Ectodermal cell (in vitro differentiated cells): ENCODE measurements around the gene SEC62.
A peak's percentile ranks its signal among the peaks of the same experiment; 100 is the strongest.

Source experiments
- H3K27ac ChIP-seq: 2 replicates; pipeline ENCODE4 v1.7.0; 2013; ENCODE audit warnings: mild to moderate bottlenecking, low read depth, low read length; ENCODE audit not compliant: insufficient read depth, poor library complexity, severe bottlenecking
- H3K27me3 ChIP-seq: 2 replicates; pipeline ENCODE4 v1.7.0; 2013; ENCODE audit warnings: mild to moderate bottlenecking, low read length; ENCODE audit not compliant: insufficient read depth, control insufficient read depth, poor library complexity, severe bottlenecking
- H3K36me3 ChIP-seq: one replicate; pipeline ENCODE4 v1.7.0; 2013; ENCODE audit warnings: low read length; ENCODE audit not compliant: control insufficient read depth, insufficient read depth
- H3K4me1 ChIP-seq: one replicate; pipeline ENCODE4 v1.7.0; 2013; ENCODE audit warnings: low read length; ENCODE audit not compliant: control insufficient read depth, insufficient read depth
- H3K4me3 ChIP-seq: 2 replicates; pipeline ENCODE4 v1.7.0; 2013; ENCODE audit warnings: low read depth, low read length, control low read depth; ENCODE audit not compliant: insufficient read depth
- H3K9me3 ChIP-seq: 2 replicates; pipeline ENCODE4 v1.7.0; 2013; ENCODE audit warnings: mild to moderate bottlenecking, low read length, moderate library complexity; ENCODE audit not compliant: control insufficient read depth
- WGBS, 2 experiments: methylation state at CpG; one replicate each; pipeline ENCODE4 v1.1.7; 2013; ENCODE audit warnings: missing lambda C conversion rate in 2 of 2; 5-methylcytosine and 5-hydroxymethylcytosine counted together

SEC62 gene

GRCh38 chr3:169946336-169946735 lies 20.3 kb upstream of the SEC62 start:
- no peaks in the 10 kb centered on the region for H3K36me3 ChIP-seq
- no peaks in the 10 kb centered on the region for H3K27me3 ChIP-seq
- no peak overlapping the region for H3K27ac ChIP-seq
- 95% methylated on average over 3 of the region's 3 CpGs for WGBS, 2 experiments
- no peaks in the 10 kb centered on the region for H3K9me3 ChIP-seq
- H3K4me3 ChIP-seq, result no peak overlapping the region
- no peaks in the 10 kb centered on the region for H3K4me1 ChIP-seq

- H3K4me3 ChIP-seq, result no peak overlapping the region
- H3K4me1 ChIP-seq, result no peaks in the 10 kb centered on the region
- no peaks in the 10 kb centered on the region for H3K9me3 ChIP-seq
- no peaks in the 10 kb centered on the region for H3K27me3 ChIP-seq
- H3K27ac ChIP-seq, result no peak overlapping the region
- WGBS, 2 experiments, result 94 to 97% methylated on average over 2 of the region's 2 CpGs
- no peaks in the 10 kb centered on the region for H3K36me3 ChIP-seq
Measured at GRCh38 chr3:169948559-169949448, 17.8 kb upstream of the SEC62 start.

DNA sequence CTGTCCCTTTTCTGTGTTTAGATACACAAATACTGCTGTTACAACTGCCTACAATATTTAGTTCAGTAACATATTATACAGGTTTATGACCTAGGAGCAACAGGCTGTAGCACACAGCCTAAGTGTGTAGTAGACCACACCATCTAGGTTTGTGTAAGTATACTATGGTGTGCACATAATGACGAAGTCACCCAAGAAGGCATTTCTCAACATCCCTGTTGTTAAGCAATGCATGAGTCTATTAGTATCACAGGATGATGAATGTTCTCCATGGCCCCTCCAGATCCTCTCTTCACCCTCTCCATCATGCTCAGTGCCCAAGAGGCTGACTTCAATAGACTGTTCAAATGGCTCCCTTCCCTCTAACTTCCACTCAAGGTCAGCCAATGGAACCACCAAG lies 14.6 kb upstream of the SEC62 start:
- no peaks in the 10 kb centered on the region for H3K4me1 ChIP-seq
- no peak overlapping the region for H3K4me3 ChIP-seq
- H3K27ac ChIP-seq, result no peak overlapping the region
- no peaks in the 10 kb centered on the region for H3K36me3 ChIP-seq
- no peaks in the 10 kb centered on the region for H3K9me3 ChIP-seq
- no peaks in the 10 kb centered on the region for H3K27me3 ChIP-seq
- WGBS, 2 experiments, result 30 to 47% methylated on average over 1 of the region's 1 CpG

DNA sequence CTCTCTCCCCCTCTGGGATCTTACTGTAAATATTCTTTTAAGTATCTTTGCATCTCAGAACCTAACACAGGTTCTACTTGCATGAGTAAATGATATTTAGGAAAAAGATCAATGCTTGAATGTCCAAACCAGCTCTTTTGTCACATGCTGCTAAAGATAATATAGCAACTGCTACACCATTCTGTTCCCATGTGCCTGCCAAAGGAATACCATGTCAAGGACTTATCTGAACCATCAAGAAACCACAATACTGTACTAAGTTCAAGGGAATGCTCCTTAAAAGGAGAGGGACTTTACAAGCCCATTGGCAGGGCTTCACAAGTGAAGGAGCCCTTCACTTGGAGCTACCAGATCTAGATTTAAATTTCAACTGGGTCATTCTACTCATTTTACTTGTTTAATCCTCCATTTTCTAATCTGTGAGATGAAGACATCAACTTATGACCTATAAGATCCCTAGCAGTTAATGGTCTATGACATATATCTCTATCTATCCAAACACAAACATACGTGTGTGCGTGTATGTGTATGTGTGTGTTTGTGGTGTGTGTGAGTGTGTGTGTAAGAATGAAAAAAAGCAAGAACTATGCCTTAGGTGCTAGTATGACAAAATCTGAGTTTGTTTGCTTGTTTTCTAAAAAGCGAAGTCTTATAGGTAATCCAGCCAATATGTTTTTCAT lies 13.0 kb upstream of the SEC62 start:
- WGBS, 2 experiments, result 93 to 98% methylated on average over 2 to 3 of the region's 3 CpGs
- Histone ChIP-seq H3K27me3 (no peaks in the 10 kb centered on the region), H3K4me3 (no peak overlapping the region), H3K4me1 (no peaks in the 10 kb centered on the region), H3K27ac (no peak overlapping the region), H3K36me3 (no peaks in the 10 kb centered on the region), H3K9me3 (no peaks in the 10 kb centered on the region)

- 89 to 90% methylated on average over 6 of the region's 6 CpGs for WGBS, 2 experiments
- Histone ChIP-seq H3K9me3 (no peaks in the 10 kb centered on the region), H3K4me1 (no peaks in the 10 kb centered on the region)
Measured at GRCh38 chr3:169954142-169954756, 12.4 kb upstream of the SEC62 start.

DNA sequence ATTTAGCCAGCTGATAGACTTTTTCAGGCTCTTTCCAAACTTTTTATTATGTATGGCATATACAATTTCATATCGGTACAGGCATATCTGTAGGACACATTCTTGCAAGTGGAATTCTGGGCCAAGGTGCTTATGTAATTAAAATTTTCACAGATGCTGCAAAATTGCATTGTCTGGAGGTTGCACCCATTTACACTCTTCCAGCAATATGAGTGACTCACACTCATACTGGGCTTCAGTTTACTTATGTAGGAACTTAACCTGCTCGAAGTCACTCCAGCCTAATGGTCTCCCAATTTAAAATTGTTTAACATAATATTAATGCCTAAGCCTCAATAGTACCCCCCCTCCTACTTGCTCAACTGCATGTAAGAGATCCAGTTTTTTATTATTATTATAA lies 11.2 kb upstream of the SEC62 start:
- WGBS, 2 experiments, result 93 to 98% methylated on average over 1 to 2 of the region's 2 CpGs
- Histone ChIP-seq H3K4me1 (no peaks in the 10 kb centered on the region), H3K9me3 (no peaks in the 10 kb centered on the region)

More at GRCh38 chr3:169954142-169954756, 12.4 kb upstream of the SEC62 start:
- H3K27me3 ChIP-seq, result no peaks in the 10 kb centered on the region
- H3K36me3 ChIP-seq, result no peaks in the 10 kb centered on the region
- H3K4me3 ChIP-seq, result no peak overlapping the region
- no peak overlapping the region for H3K27ac ChIP-seq

GRCh38 chr3:169964176-169964575 lies 2.4 kb upstream of the SEC62 start:
- Histone ChIP-seq H3K27me3 (no peaks in the 10 kb centered on the region), H3K36me3 (no peaks in the 10 kb centered on the region), H3K9me3 (no peaks in the 10 kb centered on the region), H3K4me1 (peaks cover 12% of the 10 kb centered on the region), H3K4me3 (no peak overlapping the region), H3K27ac (no peak overlapping the region)
- WGBS, 2 experiments, result 69 to 73% methylated on average over 2 of the region's 2 CpGs

More for the DNA sequence above, 11.2 kb upstream of the SEC62 start:
- Histone ChIP-seq H3K4me3 (no peak overlapping the region), H3K36me3 (no peaks in the 10 kb centered on the region), H3K27ac (no peak overlapping the region), H3K27me3 (no peaks in the 10 kb centered on the region)

GRCh38 chr3:169965562-169966427 lies 812 bp upstream of the SEC62 start:
- H3K27ac ChIP-seq, result peak overlapping the region; percentile 79
- H3K36me3 ChIP-seq, result no peaks in the 10 kb centered on the region
- no peaks in the 10 kb centered on the region for H3K9me3 ChIP-seq
- H3K4me3 ChIP-seq, result peak overlapping the region; percentile 64
- H3K27me3 ChIP-seq, result no peaks in the 10 kb centered on the region
- 59 to 61% methylated on average over 21 of the region's 21 CpGs for WGBS, 2 experiments
- peaks cover 12% of the 10 kb centered on the region for H3K4me1 ChIP-seq

GRCh38 chr3:169966951-169967915 lies 626 bp downstream of the SEC62 start:
- H3K4me1 ChIP-seq, result peaks cover 12% of the 10 kb centered on the region
- peak overlapping the region; percentile 64 for H3K4me3 ChIP-seq
- no peaks in the 10 kb centered on the region for H3K27me3 ChIP-seq
- 4 to 6% methylated on average over 40 to 43 of the region's 44 CpGs for WGBS, 2 experiments
- peak overlapping the region; percentile 79 for H3K27ac ChIP-seq
- no peaks in the 10 kb centered on the region for H3K9me3 ChIP-seq
- no peaks in the 10 kb centered on the region for H3K36me3 ChIP-seq
